NCI-H748 (cell line): ENCODE results near the gene RDH5.
A peak's percentile ranks its signal among the peaks of the same experiment; 100 is the strongest.

Experiments used
- DNase-seq: peaks from one replicate; lab custom pipeline; 2025; ENCODE audit not compliant: unreplicated experiment; lab: John Stamatoyannopoulos, UW

Gene RDH5

GRCh38 chr12:55720071-55720564 lies at the start of gene RDH5:
Gene RDH5 (plus strand): TSS chr12:55720393. CDS start chr12:55721185, 792 bp downstream.
- no peak for DNase-seq

GRCh38 chr12:55671746-55672145 lies 48.4 kb upstream of the RDH5 start:
- no peak for DNase-seq

- DNase-seq: no peak
Observed at GRCh38 chr12:55673638-55674037, 46.6 kb upstream of the RDH5 start.

- DNase-seq: no peak
Observed at GRCh38 chr12:55675666-55676065, 44.5 kb upstream of the RDH5 start.

- DNase-seq: no peak
Observed at GRCh38 chr12:55676707-55677106, 43.5 kb upstream of the RDH5 start.

- no peak for DNase-seq
Observed at GRCh38 chr12:55679691-55680090, 40.5 kb upstream of the RDH5 start.

- peak; percentile 20 for DNase-seq
Observed at GRCh38 chr12:55681142-55682077, 38.8 kb upstream of the RDH5 start.

GRCh38 chr12:55682087-55682796 lies 38.0 kb upstream of the RDH5 start:
- DNase-seq: no peak

GRCh38 chr12:55683676-55684075 lies 36.5 kb upstream of the RDH5 start:
- DNase-seq: no peak

GRCh38 chr12:55684761-55685370 lies 35.3 kb upstream of the RDH5 start:
- DNase-seq: no peak

- no peak for DNase-seq
Observed at GRCh38 chr12:55685671-55686070, 34.5 kb upstream of the RDH5 start.

GRCh38 chr12:55686366-55687010 lies 33.7 kb upstream of the RDH5 start:
- DNase-seq: no peak

GRCh38 chr12:55687746-55688145 lies 32.4 kb upstream of the RDH5 start:
- no peak for DNase-seq

GRCh38 chr12:55688716-55689655 lies 31.2 kb upstream of the RDH5 start:
- DNase-seq: no peak

- DNase-seq: no peak
Observed at GRCh38 chr12:55692631-55693322, 27.4 kb upstream of the RDH5 start.

GRCh38 chr12:55693323-55694187 lies 26.6 kb upstream of the RDH5 start:
- no peak for DNase-seq

GRCh38 chr12:55694188-55694515 lies 26.0 kb upstream of the RDH5 start:
- no peak for DNase-seq

- no peak for DNase-seq
Observed at GRCh38 chr12:55694651-55695050, 25.5 kb upstream of the RDH5 start.

- DNase-seq: no peak
Observed at GRCh38 chr12:55695349-55695748, 24.8 kb upstream of the RDH5 start.
